CD14-positive monocyte (primary cell): Measurements from ENCODE around the gene MOGAT2. TPM values are rescaled to one million over a fixed set of nuclear protein-coding genes. Genes with fewer than 3 reads are reported as not detected.

Source experiments
- DNase-seq, 3 donors: peaks; one replicate each; pipeline ENCODE4 v3.0.0-alpha.2; 2011 to 2022
- H2AFZ ChIP-seq: 2 replicates; pipeline ENCODE4 v1.6.0; 2012; ENCODE audit warnings: mild to moderate bottlenecking, low read depth, low read length, inconsistent platforms; ENCODE audit not compliant: insufficient read depth, poor library complexity, severe bottlenecking
- H3K27ac ChIP-seq, 2 donors: 1 replicate in 1 of 2; 2 replicates in 1 of 2; pipeline ENCODE4 v1.5.1; 2012 to 2013; ENCODE audit warnings: low read length in 2 of 2, control low read depth in 1 of 2, inconsistent platforms in 1 of 2, low read depth in 1 of 2, mild to moderate bottlenecking in 1 of 2
- H3K27me3 ChIP-seq, 2 donors: one replicate each; pipeline versions ENCODE4 v1.6.0 to v1.6.1; 2011 to 2013; ENCODE audit warnings: low read length in 2 of 2; ENCODE audit not compliant: control insufficient read depth in 2 of 2, insufficient read depth in 2 of 2
- H3K36me3 ChIP-seq, 2 donors: replicated peaks in 1 of 2; 1 replicate in 1 of 2; 2 replicates in 1 of 2; pipeline versions ENCODE4 v1.5.1 to v1.6.1; 2012 to 2013; ENCODE audit warnings: low read length in 2 of 2, control low read depth in 1 of 2, inconsistent platforms in 1 of 2, mild to moderate bottlenecking in 1 of 2; ENCODE audit not compliant: insufficient read depth in 2 of 2, control insufficient read depth in 1 of 2
- H3K4me1 ChIP-seq, 2 donors: 1 replicate in 1 of 2; 2 replicates in 1 of 2; pipeline versions ENCODE4 v1.5.1 to v1.6.1; 2012 to 2013; ENCODE audit warnings: low read length in 2 of 2, control low read depth in 1 of 2, inconsistent platforms in 1 of 2, mild to moderate bottlenecking in 1 of 2, moderate library complexity in 1 of 2; ENCODE audit not compliant: insufficient read depth in 2 of 2, control insufficient read depth in 1 of 2
- H3K4me2 ChIP-seq: replicated peaks from 2 replicates; pipeline ENCODE3; 2012; ENCODE audit warnings: low read length, moderate library complexity, mild to moderate bottlenecking; ENCODE audit not compliant: poor library complexity, severe bottlenecking; ENCODE audit errors: extremely low read depth
- H3K4me3 ChIP-seq, 3 experiments: fragments of 200-600 bp in 1 of 3; sonication (generic) in 1 of 3; replicated peaks in 1 of 3; 1 replicate in 2 of 3; 2 replicates in 1 of 3; pipeline ENCODE4 v1.5.1; 2011 to 2013; ENCODE audit warnings: low read length in 3 of 3, mild to moderate bottlenecking in 3 of 3, control low read depth in 2 of 3, low read depth in 2 of 3, inconsistent platforms in 1 of 3, moderate library complexity in 1 of 3
- H3K79me2 ChIP-seq: 2 replicates; pipeline ENCODE4 v1.6.0; 2012; ENCODE audit warnings: mild to moderate bottlenecking, control low read depth, inconsistent platforms, low read length, moderate library complexity; ENCODE audit not compliant: insufficient read depth
- H3K9ac ChIP-seq: 2 replicates; pipeline ENCODE4 v1.6.0; 2017; ENCODE audit warnings: low read length, mild to moderate bottlenecking; ENCODE audit not compliant: insufficient read depth, poor library complexity, severe bottlenecking
- H3K9me3 ChIP-seq, 2 donors: replicated peaks in 1 of 2; 1 replicate in 1 of 2; 2 replicates in 1 of 2; pipeline versions ENCODE4 v1.5.1 to v1.6.1; 2012 to 2013; ENCODE audit warnings: low read length in 2 of 2, control low read depth in 1 of 2; ENCODE audit not compliant: control insufficient read depth in 1 of 2, insufficient read depth in 1 of 2
- H4K20me1 ChIP-seq: 2 replicates; pipeline ENCODE4 v1.6.0; 2012; ENCODE audit warnings: mild to moderate bottlenecking, low read length, control low read depth, moderate library complexity; ENCODE audit not compliant: insufficient read depth
- H3K27ac Mint-ChIP-seq, 7 donors: one replicate each; pipeline ENCODE4 v1.8.0; 2020; ENCODE audit warnings: mild to moderate bottlenecking in 7 of 7, mixed read lengths in 7 of 7, moderate library complexity in 6 of 7, inconsistent platforms in 2 of 7
- H3K27me3 Mint-ChIP-seq, 3 donors: one replicate each; pipeline ENCODE4 v1.8.0; 2021 to 2022; ENCODE audit warnings: low read depth in 3 of 3, mild to moderate bottlenecking in 3 of 3, mixed read lengths in 3 of 3, moderate library complexity in 3 of 3, inconsistent platforms in 1 of 3
- H3K36me3 Mint-ChIP-seq, 2 donors: one replicate each; pipeline ENCODE4 v1.8.0; 2020; ENCODE audit warnings: mixed read lengths in 2 of 2, inconsistent platforms in 1 of 2, mild to moderate bottlenecking in 1 of 2
- H3K4me1 Mint-ChIP-seq: one replicate; pipeline ENCODE4 v1.8.0; 2020; ENCODE audit warnings: mild to moderate bottlenecking, mixed read lengths
- H3K4me3 Mint-ChIP-seq, 2 donors: one replicate each; pipeline ENCODE4 v1.8.0; 2020; ENCODE audit warnings: mild to moderate bottlenecking in 2 of 2, mixed read lengths in 2 of 2, moderate library complexity in 1 of 2
- H3K9me3 Mint-ChIP-seq, 7 donors: one replicate each; pipeline ENCODE4 v1.8.0; 2020 to 2022; ENCODE audit warnings: mixed read lengths in 7 of 7, mild to moderate bottlenecking in 6 of 7, moderate library complexity in 6 of 7, inconsistent platforms in 2 of 7
- CTCF ChIP-seq: fragments of 200-600 bp; IDR thresholded peaks from one replicate; pipeline ENCODE4 v1.8.0; 2022; ENCODE audit warnings: antibody characterized with exemption, mild to moderate bottlenecking
- WGBS: methylation state at CpG from one replicate; pipeline ENCODE4 v1.1.5; 2013; ENCODE audit warnings: missing lambda C conversion rate; ENCODE audit not compliant: insufficient coverage; 5-methylcytosine and 5-hydroxymethylcytosine counted together
- intact Hi-C, 2 donors: fragments of 100-400 bp; cut with micrococcal nuclease; formaldehyde crosslinking; loops; one replicate each; pipeline versions ENCODE4 v1.15.0 to v1.15.1; 2023
- polyA plus RNA-seq, 3 donors: library from polyadenylated mRNA; depleted of rRNA in 1 of 3; unstranded in 2 of 3; stranded (reverse) in 1 of 3; fragments of 300-500 nt in 2 of 3; fragments of >200 nt in 1 of 3; fragmentation: Illumina TruSeq in 2 of 3; gene quantifications; 1 replicate in 2 of 3; 2 replicates in 1 of 3; pipeline ENCODE4 v1.2.3, GENCODE V29; 2012 to 2021

MOGAT2 gene
- polyA plus RNA-seq, 3 donors: not detected

- Histone ChIP-seq H3K4me2 (no peak overlapping the region), H2AFZ (no peak overlapping the region), H3K27me3 (no peaks in the 10 kb centered on the region), H3K36me3 (no peaks in the 10 kb centered on the region), H3K79me2 (no peaks in the 10 kb centered on the region), H3K9ac (no peak overlapping the region), H3K27ac (no peak overlapping the region), H4K20me1 (no peaks in the 10 kb centered on the region), H3K9me3 (no peaks in the 10 kb centered on the region), H3K4me3 (no peak overlapping the region), H3K4me1 (no peaks in the 10 kb centered on the region)
- H3K36me3 Mint-ChIP-seq: no peaks in the 10 kb centered on the region
- no peak for DNase-seq
- H3K4me3 Mint-ChIP-seq: no peak overlapping the region
- H3K4me1 Mint-ChIP-seq: peaks cover 1% of the 10 kb centered on the region
- H3K27ac Mint-ChIP-seq: no peak overlapping the region
- intact Hi-C loops: no loop called here
- no CpG with 5 or more reads among the region's 2 CpGs for WGBS
- peaks cover 4 to 7% (median 4%) of the 10 kb centered on the region in 3 donors for H3K27me3 Mint-ChIP-seq
- TF ChIP-seq CTCF: no peak
- no peaks in the 10 kb centered on the region for H3K9me3 Mint-ChIP-seq
These were observed 1.9 kb upstream of the MOGAT2 start for GRCh38 chr11:75715688-75716087.

GRCh38 chr11:75716659-75717058, 979 bp upstream of the MOGAT2 start:
- no peak for DNase-seq
- intact Hi-C loops: no loop called here
- H3K79me2 ChIP-seq: no peaks in the 10 kb centered on the region
- Mint-ChIP-seq H3K4me1 (peaks cover 1% of the 10 kb centered on the region), H3K27me3 (peaks cover 4 to 7% (median 4%) of the 10 kb centered on the region in 3 donors), H3K27ac (no peak overlapping the region), H3K36me3 (no peaks in the 10 kb centered on the region), H3K9me3 (no peaks in the 10 kb centered on the region), H3K4me3 (no peak overlapping the region)
- no peaks in the 10 kb centered on the region for H4K20me1 ChIP-seq
- no peaks in the 10 kb centered on the region for H3K9me3 ChIP-seq
- no peaks in the 10 kb centered on the region for H3K4me1 ChIP-seq
- H3K4me2 ChIP-seq: no peak overlapping the region
- H3K4me3 ChIP-seq: no peak overlapping the region
- no peak for TF ChIP-seq CTCF
- H3K27me3 ChIP-seq: no peaks in the 10 kb centered on the region
- no peak overlapping the region for H2AFZ ChIP-seq
- H3K9ac ChIP-seq: no peak overlapping the region
- H3K36me3 ChIP-seq: no peaks in the 10 kb centered on the region
- WGBS: 90% methylated on average over 3 of the region's 3 CpGs
- no peak overlapping the region for H3K27ac ChIP-seq
